ENCODE measurements around the gene RAF1. TPM values are rescaled to one million over a fixed set of nuclear protein-coding genes. Genes with fewer than 3 reads are reported as not detected.

The RAF1 gene
- total and polyA plus RNA-seq, 2 donors (not counting 3 experiments of a cell fraction or from before 2014, with no cell fraction given): 73.8 to 86.2 TPM

- no peak for DNase-seq (ENCODE audit: low read depth, low spot score)
- no peak overlapping the region for H3K4me3 ChIP-seq (replicated peaks in 1 of 3; ENCODE audit: insufficient read depth in 1 of 3, low read depth in 1 of 3, low read length in 3 of 3)
- POLR2A ChIA-PET: no interaction called here
- CTCF ChIA-PET: no interaction called here
- no peaks in the 10 kb centered on the region for H3K9me3 ChIP-seq (replicated peaks; ENCODE audit: control insufficient read depth, insufficient read depth, low read length)
- peaks cover 4% of the 10 kb centered on the region for H4K20me1 ChIP-seq (replicated peaks; ENCODE audit: control insufficient read depth, extremely low read depth, insufficient read depth, low read length)
- dilution Hi-C loops (cut with MboI; ENCODE audit: extremely low pct_ligation_motif_present, low sequenced_read_pairs) (no loop called here), intact Hi-C loops (cut with micrococcal nuclease) (no loop called here)
- H3K27me3 ChIP-seq (ENCODE audit: control insufficient read depth in 2 of 2, insufficient read depth in 2 of 2, low read length in 2 of 2): no peaks in the 10 kb centered on the region
- TF ChIP-seq JUN (IDR thresholded peaks at IDR 0.05; ENCODE audit: borderline replicate concordance, insufficient read depth, insufficient read length, low read depth) (no peak), FOS (IDR thresholded peaks at IDR 0.05; ENCODE audit: borderline replicate concordance, insufficient read depth, low read length) (no peak)
- no peak overlapping the region for H3K4me2 ChIP-seq (ENCODE audit: insufficient read depth, low read length)
- H2AFZ ChIP-seq (ENCODE audit: low read depth, low read length): no peak overlapping the region
- H3K79me2 ChIP-seq (ENCODE audit: control insufficient read depth, insufficient read depth, low read length): peaks cover 77% of the 10 kb centered on the region
- H3K36me3 ChIP-seq (ENCODE audit: control insufficient read depth in 2 of 2, extremely low read depth in 1 of 2, insufficient read depth in 2 of 2, low read length in 2 of 2): peaks cover 2 to 5% of the 10 kb centered on the region in 2 experiments
- H3K4me1 ChIP-seq (ENCODE audit: control insufficient read depth, extremely low read depth, insufficient read depth, low read length): peaks cover under 1% of the 10 kb centered on the region
- H3K27ac ChIP-seq (ENCODE audit: insufficient read depth, low read depth, low read length): no peak overlapping the region
- FAIRE-seq: no peak
- no TSS peak for BruUV-seq (replicated peaks)
- H3K9ac ChIP-seq (replicated peaks; ENCODE audit: extremely low read depth, insufficient read depth, low read length): no peak overlapping the region
- no peaks in the 10 kb centered on the region for H3K9me1 ChIP-seq (replicated peaks; ENCODE audit: control insufficient read depth, extremely low read depth, insufficient read depth, low read length)
Observed at GRCh38 chr3:12620305-12620704, 43.6 kb downstream of the RAF1 start.

GRCh38 chr3:12618426-12618825 is 45.5 kb downstream of the RAF1 start:
- Histone ChIP-seq H3K4me2 (ENCODE audit: insufficient read depth, low read length) (no peak overlapping the region), H3K9me3 (replicated peaks; ENCODE audit: control insufficient read depth, insufficient read depth, low read length) (no peaks in the 10 kb centered on the region), H3K27me3 (ENCODE audit: control insufficient read depth in 2 of 2, insufficient read depth in 2 of 2, low read length in 2 of 2) (no peaks in the 10 kb centered on the region), H3K9ac (replicated peaks; ENCODE audit: extremely low read depth, insufficient read depth, low read length) (no peak overlapping the region), H3K27ac (ENCODE audit: insufficient read depth, low read depth, low read length) (no peak overlapping the region), H3K79me2 (ENCODE audit: control insufficient read depth, insufficient read depth, low read length) (peaks cover 76% of the 10 kb centered on the region), H3K4me3 (replicated peaks in 1 of 3; ENCODE audit: insufficient read depth in 1 of 3, low read depth in 1 of 3, low read length in 3 of 3) (no peak overlapping the region), H3K4me1 (ENCODE audit: control insufficient read depth, extremely low read depth, insufficient read depth, low read length) (no peaks in the 10 kb centered on the region), H4K20me1 (replicated peaks; ENCODE audit: control insufficient read depth, extremely low read depth, insufficient read depth, low read length) (peaks cover 4% of the 10 kb centered on the region), H3K9me1 (replicated peaks; ENCODE audit: control insufficient read depth, extremely low read depth, insufficient read depth, low read length) (no peaks in the 10 kb centered on the region), H3K36me3 (ENCODE audit: control insufficient read depth in 2 of 2, extremely low read depth in 1 of 2, insufficient read depth in 2 of 2, low read length in 2 of 2) (peaks cover 3 to 5% of the 10 kb centered on the region in 2 experiments), H2AFZ (ENCODE audit: low read depth, low read length) (no peak overlapping the region)
- dilution Hi-C loops (cut with MboI; ENCODE audit: extremely low pct_ligation_motif_present, low sequenced_read_pairs): no loop called here
- FAIRE-seq (no peak), DNase-seq (ENCODE audit: low read depth, low spot score) (no peak)
- ChIA-PET POLR2A (interaction anchor here (0.7 kb wide), 2 partner anchors 133 to 1003 kb away, joined by 5 to 8 read pairs; no protein-coding TSS in a partner anchor), CTCF (interaction anchor here (1.5 kb wide), 1 partner anchor 34 kb away, joined by 3 read pairs; no protein-coding TSS in a partner anchor)
- intact Hi-C loops (cut with micrococcal nuclease): no loop called here
- no TSS peak for BruUV-seq (replicated peaks)
- TF ChIP-seq MYC (IDR thresholded peaks at IDR 0.05; ENCODE audit: low read depth, low read length) (no peak), MAX (IDR thresholded peaks at IDR 0.05; ENCODE audit: insufficient read depth, insufficient read length) (no peak), GATA2 (IDR thresholded peaks at IDR 0.05; ENCODE audit: insufficient read depth, insufficient read length, low read depth, low read length) (no peak), POLR2A (IDR thresholded peaks at IDR 0.05; ENCODE audit: low read depth, low read length) (no peak), FOS (IDR thresholded peaks at IDR 0.05; ENCODE audit: borderline replicate concordance, insufficient read depth, low read length) (no peak), EZH2 (IDR thresholded peaks at IDR 0.05; ENCODE audit: borderline replicate concordance, low read depth, low read length, severe bottlenecking) (no peak), JUN (IDR thresholded peaks at IDR 0.05; ENCODE audit: borderline replicate concordance, insufficient read depth, insufficient read length, low read depth) (no peak), POLR2AphosphoS5 (IDR thresholded peaks at IDR 0.05; ENCODE audit: insufficient read depth, low read depth, low read length) (no peak), CTCF (IDR thresholded peaks at IDR 0.05; ENCODE audit: extremely low read depth in 1 of 2, insufficient read depth in 1 of 2, low read depth in 1 of 2, low read length in 2 of 2) (no peak)

All from endothelial cell of umbilical vein (primary cell).